HepG2 (cell line): Measurements from ENCODE around the gene MTHFR. TPM values are rescaled to one million over a fixed set of nuclear protein-coding genes. Genes with fewer than 3 reads are reported as not detected.

Experiments used
- ATAC-seq: fragments of 200-7000 bp; cut with Tn5 transposase; 3 replicates; pipeline ENCODE4 v1.9.1; 2020; ENCODE audit warnings: mild to moderate bottlenecking, moderate library complexity
- BruUV-seq: library from RNA; stranded (reverse); fragments of 400-500 nt; replicated peaks from 2 replicates; lab custom pipeline; 2021; lab: Mats Ljungman, UMichigan
- CTCF ChIA-PET: fragments of 300-600 bp; formaldehyde crosslinking; extraction: SDS; loops from one replicate; lab custom pipeline; 2021; ENCODE audit warnings: low total read pairs, inconsistent platforms, low intra/inter-chr PET ratio; lab: Yijun Ruan, JAX
- POLR2A ChIA-PET: fragments of 350-600 bp; sonication (Branson Sonifier 250); formaldehyde crosslinking; loops from one replicate; lab custom pipeline; 2020; ENCODE audit warnings: antibody characterized with exemption, inconsistent platforms; lab: Yijun Ruan, JAX
- DNase-seq: peaks from one replicate; pipeline ENCODE4 v3.0.0-alpha.2; 2015; ENCODE audit warnings: low spot score
- FAIRE-seq: peaks from 3 replicates; lab custom pipeline; 2011; peaks lifted over from hg19 to GRCh38; lab: Jason Lieb, UNC
- H2AFZ ChIP-seq: one replicate; pipeline ENCODE4 v1.6.1; 2011; ENCODE audit warnings: low read length, inconsistent platforms
- H3K27ac ChIP-seq: fragments of 300-600 bp; 3 replicates; pipeline ENCODE4 v1.8.0; 2011; ENCODE audit warnings: mixed run types, mild to moderate bottlenecking, mixed read lengths, low read length, inconsistent platforms; ENCODE audit not compliant: insufficient read depth; ENCODE audit errors: extremely low read length
- H3K27me3 ChIP-seq, 2 experiments: fragments of 200-600 bp in 1 of 2; 2 replicates in 1 of 2; 3 replicates in 1 of 2; pipeline versions ENCODE4 v1.6.0 to v1.8.0; 2011; ENCODE audit warnings: low read length in 2 of 2, mild to moderate bottlenecking in 2 of 2, moderate library complexity in 2 of 2, inconsistent platforms in 1 of 2; ENCODE audit not compliant: insufficient read depth in 2 of 2, control insufficient read depth in 1 of 2
- H3K36me3 ChIP-seq, 2 experiments: fragments of 200-600 bp in 1 of 2; replicated peaks in 1 of 2; 2 replicates in 1 of 2; 3 replicates in 1 of 2; pipeline versions ENCODE4 v1.5.1 to v1.8.0; 2011; ENCODE audit warnings: low read length in 2 of 2, inconsistent platforms in 1 of 2; ENCODE audit not compliant: insufficient read depth in 2 of 2, control insufficient read depth in 1 of 2
- H3K4me1 ChIP-seq: 2 replicates; pipeline ENCODE4 v1.5.1; 2012; ENCODE audit warnings: low read length, inconsistent platforms; ENCODE audit not compliant: insufficient read depth
- H3K4me2 ChIP-seq: 2 replicates; pipeline ENCODE4 v1.6.0; 2011; ENCODE audit warnings: low read depth, low read length, inconsistent platforms
- H3K4me3 ChIP-seq, 3 experiments: fragments of 200-600 bp in 1 of 3; sonication (generic), shearing (Covaris generic) in 1 of 3; replicated peaks in 1 of 3; 2 replicates each; pipeline ENCODE4 v1.5.1; 2011 to 2016; ENCODE audit warnings: low read length in 3 of 3, inconsistent platforms in 2 of 3, low read depth in 2 of 3, mild to moderate bottlenecking in 2 of 3, control low read depth in 1 of 3, mixed read lengths in 1 of 3; ENCODE audit not compliant: insufficient read depth in 1 of 3
- H3K79me2 ChIP-seq: one replicate; pipeline ENCODE4 v1.6.1; 2011; ENCODE audit warnings: low read length, inconsistent platforms; ENCODE audit not compliant: insufficient read depth
- H3K9ac ChIP-seq: 2 replicates; pipeline ENCODE4 v1.6.0; 2011; ENCODE audit warnings: mild to moderate bottlenecking, low read depth, low read length, inconsistent platforms; ENCODE audit not compliant: insufficient read depth
- H3K9me3 ChIP-seq: 2 replicates; pipeline ENCODE4 v1.5.1; 2012; ENCODE audit warnings: mild to moderate bottlenecking, low read length
- H4K20me1 ChIP-seq: 2 replicates; pipeline ENCODE4 v1.6.0; 2011; ENCODE audit warnings: inconsistent platforms, mild to moderate bottlenecking, low read length, moderate library complexity; ENCODE audit not compliant: insufficient read depth
- SMAD1 ChIP-seq: sonication (generic); formaldehyde crosslinking; IDR thresholded peaks from 2 replicates; pipeline ENCODE4 v1.4.0; 2020; ENCODE audit warnings: missing genetic modification reagents, low read depth, mild to moderate bottlenecking, borderline replicate concordance
- TBL1XR1 ChIP-seq: fragments of 150-350 bp; IDR thresholded peaks from 2 replicates; pipeline ENCODE4 v1.6.1; 2014; ENCODE audit warnings: borderline replicate concordance, low read length; ENCODE audit not compliant: partially characterized antibody
- ZNF121 ChIP-seq: sonication (generic); formaldehyde crosslinking; IDR thresholded peaks from 2 replicates; pipeline ENCODE4 v1.5.0; 2020; ENCODE audit warnings: mild to moderate bottlenecking, missing genetic modification reagents
- ZNF274 ChIP-seq: sonication (generic); formaldehyde crosslinking; IDR thresholded peaks from 2 replicates; pipeline ENCODE4 v1.5.1; 2020; ENCODE audit warnings: mild to moderate bottlenecking, missing genetic modification reagents
- ZNF549 ChIP-seq: sonication (generic); formaldehyde crosslinking; IDR thresholded peaks from 2 replicates; pipeline ENCODE4 v1.5.0; 2020; ENCODE audit warnings: missing genetic modification reagents
- WGBS: methylation state at CpG from one replicate; pipeline ENCODE4 v1.1.6; 2017; ENCODE audit warnings: low lambda C conversion rate; 5-methylcytosine and 5-hydroxymethylcytosine counted together
- in situ Hi-C: cut with HindIII; loops from 2 replicates; pipeline ENCODE4 v1.10.0; 2017; ENCODE audit warnings: low pct_unique_long_range_greater_than_20kb; ENCODE audit not compliant: extremely low pct_ligation_motif_present
- intact Hi-C: fragments of 100-400 bp; cut with micrococcal nuclease; formaldehyde crosslinking; loops from one replicate; pipeline ENCODE4 v1.10.0; 2022; ENCODE audit not compliant: unreplicated experiment
- polyA plus RNA-seq, 8 experiments: library from polyadenylated mRNA; depleted of rRNA in 3 of 8; stranded (reverse) in 7 of 8; unstranded in 1 of 8; fragments of >200 nt; fragmentation: Illumina TruSeq in 4 of 8; extraction: Trizol in 4 of 8; gene quantifications; 2 replicates each; pipeline versions ENCODE4 v1.2.1 to v1.2.3, GENCODE V29; 2011 to 2016; ENCODE audit warnings: low read depth in 4 of 8, missing spikeins in 1 of 8, mixed read lengths in 1 of 8; ENCODE audit not compliant: insufficient read depth in 1 of 8
- total RNA-seq, 5 experiments: library from RNA; depleted of rRNA; stranded (reverse); fragments of >200 nt; fragmentation: Illumina TruSeq; extraction: Trizol; gene quantifications; 2 replicates each; pipeline ENCODE4 v1.2.3, GENCODE V29; 2016; ENCODE audit warnings: low read depth in 1 of 5
- TF ChIP-seq, protein P1 (sequence below): sonication (generic); formaldehyde crosslinking; IDR thresholded peaks from 2 replicates; pipeline ENCODE4 v1.4.0; 2020; ENCODE audit warnings: missing genetic modification reagents, borderline replicate concordance
- TF ChIP-seq, protein P2 (sequence below), 2 experiments: sonication (generic) in 1 of 2; formaldehyde crosslinking in 1 of 2; IDR thresholded peaks; 2 replicates each; pipeline versions ENCODE4 v1.4.0 to v1.6.1; 2016 to 2020; ENCODE audit warnings: borderline replicate concordance in 1 of 2, low read depth in 1 of 2, mild to moderate bottlenecking in 1 of 2, missing genetic modification reagents in 1 of 2

Gene MTHFR
- total and polyA plus RNA-seq, 2 of the 13 experiments (the other 11 are each of a cell fraction or from before 2014, with no cell fraction given), result 3.8 to 8.2 TPM

DNA sequence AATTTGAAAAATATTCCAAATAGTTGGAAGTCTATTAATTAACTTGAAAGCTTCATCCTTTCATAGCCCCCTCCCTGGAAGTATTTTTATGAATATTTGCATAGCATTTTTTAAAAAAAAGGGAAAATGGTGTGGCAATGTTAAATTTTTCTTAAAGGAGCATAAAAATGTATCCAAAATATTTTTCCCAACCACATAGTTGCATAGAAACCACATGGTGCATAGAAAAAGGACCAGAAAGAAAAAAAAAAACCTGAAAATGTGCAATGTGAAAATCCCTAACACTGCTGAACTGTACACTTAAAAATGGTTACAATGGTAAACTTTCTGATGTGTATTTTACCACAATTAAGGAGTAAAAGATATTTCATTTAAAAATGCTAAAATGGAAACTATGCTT lies 35.8 kb downstream of the MTHFR start (continued):
- TF ChIP-seq TBL1XR1, result no peak

DNA sequence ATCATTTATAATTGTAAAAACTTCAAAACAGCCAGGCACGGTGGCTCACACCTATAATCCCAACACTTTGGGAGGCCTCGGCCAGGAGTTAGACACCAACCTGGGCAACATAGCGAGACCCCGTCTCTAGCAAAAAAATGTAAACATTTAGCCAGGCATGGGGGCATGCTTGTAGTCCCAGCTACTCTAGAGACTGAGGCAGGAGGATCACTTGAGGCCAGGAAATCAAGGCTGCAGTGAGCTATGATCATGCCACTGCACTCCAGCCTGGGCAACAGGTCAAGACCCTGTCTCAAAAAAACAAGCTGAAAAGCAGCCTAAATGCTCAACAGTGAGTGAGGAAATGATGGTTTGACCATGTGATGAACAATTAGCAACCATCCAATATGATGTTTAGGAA lies 36.5 kb downstream of the MTHFR start:
- TF ChIP-seq ZNF274 (CRISPR knock-in tag) (no peak), ZNF121 (CRISPR knock-in tag) (peak; percentile 47; the same call in 1 of the 2 replicates), ZNF549 (CRISPR knock-in tag) (no peak), SMAD1 (CRISPR knock-in tag) (no peak)
- TF ChIP-seq, protein P1, sequence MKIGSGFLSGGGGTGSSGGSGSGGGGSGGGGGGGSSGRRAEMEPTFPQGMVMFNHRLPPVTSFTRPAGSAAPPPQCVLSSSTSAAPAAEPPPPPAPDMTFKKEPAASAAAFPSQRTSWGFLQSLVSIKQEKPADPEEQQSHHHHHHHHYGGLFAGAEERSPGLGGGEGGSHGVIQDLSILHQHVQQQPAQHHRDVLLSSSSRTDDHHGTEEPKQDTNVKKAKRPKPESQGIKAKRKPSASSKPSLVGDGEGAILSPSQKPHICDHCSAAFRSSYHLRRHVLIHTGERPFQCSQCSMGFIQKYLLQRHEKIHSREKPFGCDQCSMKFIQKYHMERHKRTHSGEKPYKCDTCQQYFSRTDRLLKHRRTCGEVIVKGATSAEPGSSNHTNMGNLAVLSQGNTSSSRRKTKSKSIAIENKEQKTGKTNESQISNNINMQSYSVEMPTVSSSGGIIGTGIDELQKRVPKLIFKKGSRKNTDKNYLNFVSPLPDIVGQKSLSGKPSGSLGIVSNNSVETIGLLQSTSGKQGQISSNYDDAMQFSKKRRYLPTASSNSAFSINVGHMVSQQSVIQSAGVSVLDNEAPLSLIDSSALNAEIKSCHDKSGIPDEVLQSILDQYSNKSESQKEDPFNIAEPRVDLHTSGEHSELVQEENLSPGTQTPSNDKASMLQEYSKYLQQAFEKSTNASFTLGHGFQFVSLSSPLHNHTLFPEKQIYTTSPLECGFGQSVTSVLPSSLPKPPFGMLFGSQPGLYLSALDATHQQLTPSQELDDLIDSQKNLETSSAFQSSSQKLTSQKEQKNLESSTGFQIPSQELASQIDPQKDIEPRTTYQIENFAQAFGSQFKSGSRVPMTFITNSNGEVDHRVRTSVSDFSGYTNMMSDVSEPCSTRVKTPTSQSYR (CRISPR knock-in tag), result no peak
- TF ChIP-seq, protein P2, sequence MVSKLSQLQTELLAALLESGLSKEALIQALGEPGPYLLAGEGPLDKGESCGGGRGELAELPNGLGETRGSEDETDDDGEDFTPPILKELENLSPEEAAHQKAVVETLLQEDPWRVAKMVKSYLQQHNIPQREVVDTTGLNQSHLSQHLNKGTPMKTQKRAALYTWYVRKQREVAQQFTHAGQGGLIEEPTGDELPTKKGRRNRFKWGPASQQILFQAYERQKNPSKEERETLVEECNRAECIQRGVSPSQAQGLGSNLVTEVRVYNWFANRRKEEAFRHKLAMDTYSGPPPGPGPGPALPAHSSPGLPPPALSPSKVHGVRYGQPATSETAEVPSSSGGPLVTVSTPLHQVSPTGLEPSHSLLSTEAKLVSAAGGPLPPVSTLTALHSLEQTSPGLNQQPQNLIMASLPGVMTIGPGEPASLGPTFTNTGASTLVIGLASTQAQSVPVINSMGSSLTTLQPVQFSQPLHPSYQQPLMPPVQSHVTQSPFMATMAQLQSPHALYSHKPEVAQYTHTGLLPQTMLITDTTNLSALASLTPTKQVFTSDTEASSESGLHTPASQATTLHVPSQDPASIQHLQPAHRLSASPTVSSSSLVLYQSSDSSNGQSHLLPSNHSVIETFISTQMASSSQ (IDR thresholded peaks at IDR 0.05; ENCODE audit: low read depth), result no peak
- TF ChIP-seq, protein P2 (CRISPR knock-in tag; IDR thresholded peaks at IDR 0.05; ENCODE audit: borderline replicate concordance), result no peak
- ChIA-PET POLR2A (interaction anchor here (1.4 kb wide), 1 partner anchor 32 kb away, joined by 3 read pairs; no protein-coding TSS in a partner anchor), CTCF (no interaction called here)
- H3K4me2 ChIP-seq, result no peak overlapping the region
- intact Hi-C loops (no loop called here), in situ Hi-C loops (no loop called here)
- no peak overlapping the region for H3K27ac ChIP-seq
- no peaks in the 10 kb centered on the region for H3K9me3 ChIP-seq
- WGBS, result 59% methylated on average over 4 of the region's 4 CpGs
- H4K20me1 ChIP-seq, result no peaks in the 10 kb centered on the region
- BruUV-seq, result no TSS peak
- H3K4me3 ChIP-seq, result no peak overlapping the region
- no peaks in the 10 kb centered on the region for H3K36me3 ChIP-seq
- FAIRE-seq (no peak), ATAC-seq (no peak), DNase-seq (no peak)
- no peaks in the 10 kb centered on the region for H3K79me2 ChIP-seq
- peaks cover 5% of the 10 kb centered on the region; the same call in 1 of the 2 replicates for H3K4me1 ChIP-seq
- H3K27me3 ChIP-seq, result peaks cover 13 to 38% of the 10 kb centered on the region in 2 experiments; a peak in 4 of 5 replicates
- no peak overlapping the region for H2AFZ ChIP-seq
- no peak overlapping the region for H3K9ac ChIP-seq
